OCI-LY3 (cell line): ENCODE measurements around the gene TOLLIP.

Experiments
- CTCF ChIP-seq: fragments of 200-600, 300-600 bp; sonication (generic); IDR thresholded peaks from 2 replicates; pipeline ENCODE4 v1.5.1; 2014; ENCODE audit warnings: antibody characterized with exemption, low read length, low read depth
- EZH2phosphoT487 ChIP-seq: fragments of 200-600 bp; shearing (Covaris generic); IDR thresholded peaks from 2 replicates; pipeline ENCODE4 v1.6.1; 2018; ENCODE audit warnings: antibody characterized with exemption, mixed run types, low read depth

- TF ChIP-seq EZH2phosphoT487 (no peak), CTCF (no peak)
Observed at GRCh38 chr11:1289211-1289935, 20.1 kb downstream of the TOLLIP start.
